ENCODE data around the gene CDON. TPM values are rescaled to one million over a fixed set of nuclear protein-coding genes. Genes with fewer than 3 reads are reported as not detected.

CDON gene
- polyA plus RNA-seq, 3 donors: 0.01 TPM; not detected in 2

DNA sequence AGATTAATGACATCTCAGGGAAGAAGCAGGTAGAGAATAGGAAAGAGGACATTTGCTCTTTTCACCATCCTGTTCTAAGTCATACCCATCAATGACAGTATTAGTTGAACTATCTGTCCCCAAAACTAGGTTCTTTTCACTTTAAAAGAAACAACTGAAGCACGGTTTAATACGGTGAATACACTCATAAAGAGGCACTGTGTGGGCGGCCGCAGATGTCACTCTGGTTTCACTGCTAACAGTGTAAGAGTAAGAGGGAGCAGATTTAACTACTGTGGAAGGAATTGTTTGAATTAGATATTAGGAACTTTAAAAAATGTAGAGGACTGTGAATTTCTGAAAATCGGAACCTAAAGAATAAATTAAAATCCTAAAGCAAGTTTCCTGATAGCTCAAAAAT lies 67.4 kb downstream of the CDON start:
- Mint-ChIP-seq H3K27ac (no peak overlapping the region), H3K9me3 (no peaks in the 10 kb centered on the region), H3K27me3 (ENCODE audit: low read depth in 3 of 3) (peaks cover 0 to 2% (median 1%) of the 10 kb centered on the region in 3 donors), H3K36me3 (no peaks in the 10 kb centered on the region), H3K4me1 (no peaks in the 10 kb centered on the region), H3K4me3 (no peak overlapping the region)
- intact Hi-C loops (cut with micrococcal nuclease): no loop called here
- H3K27me3 ChIP-seq (ENCODE audit: control insufficient read depth in 2 of 2, insufficient read depth in 2 of 2, low read length in 2 of 2): peaks cover 0 to 2% of the 10 kb centered on the region in 2 donors
- no peak overlapping the region for H3K9ac ChIP-seq (ENCODE audit: insufficient read depth, low read length, poor library complexity, severe bottlenecking)
- H3K27ac ChIP-seq (ENCODE audit: low read depth in 1 of 2, low read length in 2 of 2): no peak overlapping the region
- no peak overlapping the region for H3K4me2 ChIP-seq (replicated peaks; ENCODE audit: extremely low read depth, low read length, poor library complexity, severe bottlenecking)
- no peak overlapping the region for H3K4me3 ChIP-seq (replicated peaks in 1 of 3; ENCODE audit: low read depth in 2 of 3, low read length in 3 of 3)
- DNase-seq: no peak
- no peaks in the 10 kb centered on the region for H3K4me1 ChIP-seq (ENCODE audit: control insufficient read depth in 1 of 2, insufficient read depth in 2 of 2, low read length in 2 of 2)
- H3K36me3 ChIP-seq (replicated peaks in 1 of 2; ENCODE audit: control insufficient read depth in 1 of 2, insufficient read depth in 2 of 2, low read length in 2 of 2): no peaks in the 10 kb centered on the region
- no peak overlapping the region for H2AFZ ChIP-seq (ENCODE audit: insufficient read depth, low read depth, low read length, poor library complexity, severe bottlenecking)
- TF ChIP-seq, protein P1, sequence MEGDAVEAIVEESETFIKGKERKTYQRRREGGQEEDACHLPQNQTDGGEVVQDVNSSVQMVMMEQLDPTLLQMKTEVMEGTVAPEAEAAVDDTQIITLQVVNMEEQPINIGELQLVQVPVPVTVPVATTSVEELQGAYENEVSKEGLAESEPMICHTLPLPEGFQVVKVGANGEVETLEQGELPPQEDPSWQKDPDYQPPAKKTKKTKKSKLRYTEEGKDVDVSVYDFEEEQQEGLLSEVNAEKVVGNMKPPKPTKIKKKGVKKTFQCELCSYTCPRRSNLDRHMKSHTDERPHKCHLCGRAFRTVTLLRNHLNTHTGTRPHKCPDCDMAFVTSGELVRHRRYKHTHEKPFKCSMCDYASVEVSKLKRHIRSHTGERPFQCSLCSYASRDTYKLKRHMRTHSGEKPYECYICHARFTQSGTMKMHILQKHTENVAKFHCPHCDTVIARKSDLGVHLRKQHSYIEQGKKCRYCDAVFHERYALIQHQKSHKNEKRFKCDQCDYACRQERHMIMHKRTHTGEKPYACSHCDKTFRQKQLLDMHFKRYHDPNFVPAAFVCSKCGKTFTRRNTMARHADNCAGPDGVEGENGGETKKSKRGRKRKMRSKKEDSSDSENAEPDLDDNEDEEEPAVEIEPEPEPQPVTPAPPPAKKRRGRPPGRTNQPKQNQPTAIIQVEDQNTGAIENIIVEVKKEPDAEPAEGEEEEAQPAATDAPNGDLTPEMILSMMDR (IDR thresholded peaks at IDR 0.05): no peak
- no peaks in the 10 kb centered on the region for H4K20me1 ChIP-seq (ENCODE audit: insufficient read depth, low read length)
- no CpG with 5 or more reads among the region's 5 CpGs for WGBS (ENCODE audit: insufficient coverage)
- no peaks in the 10 kb centered on the region for H3K79me2 ChIP-seq (ENCODE audit: insufficient read depth, low read length)
- no peaks in the 10 kb centered on the region for H3K9me3 ChIP-seq (replicated peaks in 1 of 2; ENCODE audit: control insufficient read depth in 1 of 2, insufficient read depth in 1 of 2, low read length in 2 of 2)

DNA sequence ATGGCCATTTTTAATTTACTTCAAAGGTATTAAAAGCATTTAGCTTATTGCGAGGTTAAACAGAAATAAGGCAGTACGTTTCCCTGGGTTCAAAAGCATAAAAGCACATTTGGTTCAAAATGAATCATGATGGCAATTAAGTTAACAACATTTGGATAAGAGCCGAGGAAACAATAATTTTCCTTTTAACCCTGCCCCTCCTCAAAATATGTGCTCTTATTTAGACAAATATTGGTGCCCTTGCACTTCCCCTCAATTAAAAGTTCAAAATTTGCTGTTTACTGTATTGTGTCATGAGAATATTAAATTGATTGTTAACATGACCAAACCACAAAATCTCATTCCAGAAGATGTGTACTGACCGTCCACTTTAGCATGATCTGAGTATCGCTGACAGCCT lies 68.2 kb downstream of the CDON start:
- H3K27me3 ChIP-seq (ENCODE audit: control insufficient read depth in 2 of 2, insufficient read depth in 2 of 2, low read length in 2 of 2): peaks cover 0 to 2% of the 10 kb centered on the region in 2 donors

More for the DNA sequence above, 68.2 kb downstream of the CDON start:
- no peaks in the 10 kb centered on the region for H3K36me3 Mint-ChIP-seq
- H3K4me3 Mint-ChIP-seq: no peak overlapping the region
- H2AFZ ChIP-seq (ENCODE audit: insufficient read depth, low read depth, low read length, poor library complexity, severe bottlenecking): no peak overlapping the region
- no peak overlapping the region for H3K27ac ChIP-seq (ENCODE audit: low read depth in 1 of 2, low read length in 2 of 2)
- TF ChIP-seq, protein P1 (IDR thresholded peaks at IDR 0.05): no peak
- no peaks in the 10 kb centered on the region for H3K4me1 Mint-ChIP-seq
- H3K9me3 Mint-ChIP-seq: no peaks in the 10 kb centered on the region
- no CpG with 5 or more reads among the region's 5 CpGs for WGBS (ENCODE audit: insufficient coverage)
- intact Hi-C loops (cut with micrococcal nuclease): no loop called here
- peaks cover 0 to 2% (median 1%) of the 10 kb centered on the region in 3 donors for H3K27me3 Mint-ChIP-seq (ENCODE audit: low read depth in 3 of 3)
- H3K9me3 ChIP-seq (replicated peaks in 1 of 2; ENCODE audit: control insufficient read depth in 1 of 2, insufficient read depth in 1 of 2, low read length in 2 of 2): no peaks in the 10 kb centered on the region
- H3K27ac Mint-ChIP-seq: no peak overlapping the region
- H3K4me3 ChIP-seq (replicated peaks in 1 of 3; ENCODE audit: low read depth in 2 of 3, low read length in 3 of 3): no peak overlapping the region
- H3K36me3 ChIP-seq (replicated peaks in 1 of 2; ENCODE audit: control insufficient read depth in 1 of 2, insufficient read depth in 2 of 2, low read length in 2 of 2): no peaks in the 10 kb centered on the region
- no peaks in the 10 kb centered on the region for H4K20me1 ChIP-seq (ENCODE audit: insufficient read depth, low read length)
- no peak overlapping the region for H3K4me2 ChIP-seq (replicated peaks; ENCODE audit: extremely low read depth, low read length, poor library complexity, severe bottlenecking)
- no peak overlapping the region for H3K9ac ChIP-seq (ENCODE audit: insufficient read depth, low read length, poor library complexity, severe bottlenecking)
- no peaks in the 10 kb centered on the region for H3K79me2 ChIP-seq (ENCODE audit: insufficient read depth, low read length)
- no peaks in the 10 kb centered on the region for H3K4me1 ChIP-seq (ENCODE audit: control insufficient read depth in 1 of 2, insufficient read depth in 2 of 2, low read length in 2 of 2)
- no peak for DNase-seq

Measured in CD14-positive monocyte (primary cell).